H9 (cell line): ENCODE measurements around the gene ARMC10. TPM values are rescaled to one million over a fixed set of nuclear protein-coding genes. Genes with fewer than 3 reads are reported as not detected.
"Not testable (repeated sequence)": the region's sequence is repeated elsewhere in the genome, so short reads cannot be mapped to it uniquely, and the experiment has no call there.

Source experiments
- DNase-seq: peaks from one replicate; pipeline ENCODE4 v3.0.0-alpha.2; 2017
- H2AFZ ChIP-seq: one replicate; pipeline ENCODE4 v1.6.1; 2013; ENCODE audit warnings: mild to moderate bottlenecking, low read length, control low read depth, moderate library complexity
- H2AK5ac ChIP-seq: 2 replicates; pipeline ENCODE4 v1.6.1; 2013; ENCODE audit warnings: low read length, control low read depth, mixed read lengths; ENCODE audit not compliant: insufficient read length
- H2BK120ac ChIP-seq: one replicate; pipeline ENCODE4 v1.6.1; 2013; ENCODE audit warnings: low read depth, mild to moderate bottlenecking, low read length, control low read depth, inconsistent platforms; ENCODE audit not compliant: poor library complexity, severe bottlenecking
- H2BK12ac ChIP-seq: 2 replicates; pipeline ENCODE4 v1.6.1; 2013; ENCODE audit warnings: low read length, control low read depth, mixed read lengths, low read depth; ENCODE audit not compliant: insufficient read length
- H2BK15ac ChIP-seq: 2 replicates; pipeline ENCODE4 v1.6.1; 2013; ENCODE audit warnings: low read depth, low read length, control low read depth
- H2BK20ac ChIP-seq: one replicate; pipeline ENCODE4 v1.6.1; 2013; ENCODE audit warnings: low read depth, mild to moderate bottlenecking, low read length, control low read depth, inconsistent platforms; ENCODE audit not compliant: poor library complexity, severe bottlenecking
- H2BK5ac ChIP-seq: 2 replicates; pipeline ENCODE4 v1.6.1; 2013; ENCODE audit warnings: low read length, control low read depth, mixed read lengths; ENCODE audit not compliant: insufficient read length
- H3K14ac ChIP-seq: 2 replicates; pipeline ENCODE4 v1.6.1; 2013; ENCODE audit warnings: low read length, control low read depth; ENCODE audit not compliant: insufficient read depth
- H3K18ac ChIP-seq: 2 replicates; pipeline ENCODE4 v1.6.1; 2013; ENCODE audit warnings: low read depth, mild to moderate bottlenecking, mixed read lengths, low read length, control low read depth; ENCODE audit not compliant: insufficient read length
- H3K23ac ChIP-seq: 2 replicates; pipeline ENCODE4 v1.6.1; 2013; ENCODE audit warnings: low read length, control low read depth, mixed read lengths, low read depth; ENCODE audit not compliant: insufficient read length
- H3K23me2 ChIP-seq: 2 replicates; pipeline ENCODE4 v1.6.1; 2013; ENCODE audit warnings: low read depth, mild to moderate bottlenecking, mixed read lengths, low read length, control low read depth; ENCODE audit not compliant: insufficient read length, poor library complexity, severe bottlenecking
- H3K27ac ChIP-seq: 2 replicates; pipeline ENCODE4 v1.5.1; 2013; ENCODE audit warnings: low read length, control low read depth, mixed read lengths, low read depth; ENCODE audit not compliant: insufficient read length
- H3K27me3 ChIP-seq: 2 replicates; pipeline ENCODE4 v1.6.1; 2013; ENCODE audit warnings: low read length, control low read depth, inconsistent platforms; ENCODE audit not compliant: insufficient read depth
- H3K4ac ChIP-seq: 2 replicates; pipeline ENCODE4 v1.6.1; 2013; ENCODE audit warnings: low read depth, mild to moderate bottlenecking, control low read depth, inconsistent platforms, low read length, moderate library complexity
- H3K4me1 ChIP-seq: 2 replicates; pipeline ENCODE4 v1.6.1; 2013; ENCODE audit warnings: low read length, control low read depth, inconsistent platforms; ENCODE audit not compliant: insufficient read depth
- H3K4me2 ChIP-seq: 2 replicates; pipeline ENCODE4 v1.6.1; 2013; ENCODE audit warnings: low read length, control low read depth, mixed read lengths; ENCODE audit not compliant: insufficient read length, insufficient read depth
- H3K56ac ChIP-seq: 2 replicates; pipeline ENCODE4 v1.6.1; 2013; ENCODE audit warnings: low read depth, mild to moderate bottlenecking, mixed read lengths, low read length, control low read depth; ENCODE audit not compliant: insufficient read length
- H3K79me1 ChIP-seq: 2 replicates; pipeline ENCODE4 v1.6.1; 2013; ENCODE audit warnings: low read depth, mild to moderate bottlenecking, moderate library complexity, low read length, control low read depth, inconsistent platforms; ENCODE audit not compliant: insufficient read depth, poor library complexity, severe bottlenecking
- H3K79me2 ChIP-seq: 2 replicates; pipeline ENCODE4 v1.6.1; 2013; ENCODE audit warnings: low read length, control low read depth, inconsistent platforms; ENCODE audit not compliant: insufficient read depth
- H3K9ac ChIP-seq: 2 replicates; pipeline ENCODE4 v1.6.1; 2013; ENCODE audit warnings: low read length, control low read depth, mixed read lengths; ENCODE audit not compliant: insufficient read length; ENCODE audit errors: extremely low read depth
- H3K9me3 ChIP-seq: one replicate; pipeline ENCODE4 v1.6.1; 2013; ENCODE audit warnings: low read depth, low read length, inconsistent platforms; ENCODE audit not compliant: control insufficient read depth
- H3T11ph ChIP-seq: one replicate; pipeline ENCODE4 v1.6.1; 2013; ENCODE audit warnings: mild to moderate bottlenecking, low read length, control low read depth, inconsistent platforms
- H4K20me1 ChIP-seq: one replicate; pipeline ENCODE4 v1.6.1; 2013; ENCODE audit not compliant: control insufficient read depth, insufficient read length, insufficient read depth
- H4K5ac ChIP-seq: 2 replicates; pipeline ENCODE4 v1.6.1; 2013; ENCODE audit warnings: low read depth, mild to moderate bottlenecking, mixed read lengths, low read length, control low read depth; ENCODE audit not compliant: insufficient read length
- H4K8ac ChIP-seq: replicated peaks from 2 replicates; pipeline ENCODE4 v1.6.1; 2013; ENCODE audit warnings: low read length, control low read depth, mixed read lengths, low read depth; ENCODE audit not compliant: insufficient read length
- H4K91ac ChIP-seq: 2 replicates; pipeline ENCODE4 v1.6.1; 2013; ENCODE audit warnings: low read depth, mild to moderate bottlenecking, moderate library complexity, mixed read lengths, low read length, control low read depth; ENCODE audit not compliant: insufficient read length
- H3K27ac Mint-ChIP-seq, 3 experiments: 2 replicates in 2 of 3; 3 replicates in 1 of 3; pipeline ENCODE4 v1.8.0; 2020 to 2021; ENCODE audit warnings: mixed read lengths in 3 of 3, mild to moderate bottlenecking in 1 of 3, moderate library complexity in 1 of 3
- H3K27me3 Mint-ChIP-seq: 2 replicates; pipeline ENCODE4 v1.8.0; 2021; ENCODE audit warnings: low read depth, mild to moderate bottlenecking, moderate library complexity, mixed read lengths
- H3K36me3 Mint-ChIP-seq, 3 experiments: 2 replicates in 2 of 3; 3 replicates in 1 of 3; pipeline ENCODE4 v1.8.0; 2020 to 2021; ENCODE audit warnings: low read depth in 3 of 3, mixed read lengths in 3 of 3; ENCODE audit not compliant: insufficient read depth in 1 of 3
- H3K4me1 Mint-ChIP-seq, 2 experiments: 2 replicates each; pipeline ENCODE4 v1.8.0; 2020; ENCODE audit warnings: mixed read lengths in 2 of 2
- H3K4me3 Mint-ChIP-seq, 2 experiments: 2 replicates in 1 of 2; 3 replicates in 1 of 2; pipeline ENCODE4 v1.8.0; 2020 to 2021; ENCODE audit warnings: mild to moderate bottlenecking in 2 of 2, mixed read lengths in 2 of 2, moderate library complexity in 1 of 2
- H3K9me3 Mint-ChIP-seq, 2 experiments: 2 replicates in 1 of 2; 3 replicates in 1 of 2; pipeline ENCODE4 v1.8.0; 2020; ENCODE audit warnings: mild to moderate bottlenecking in 2 of 2, mixed read lengths in 2 of 2, moderate library complexity in 1 of 2
- WGBS: extraction: QIAGEN DNeasy Blood & Tissue Kit; methylation state at CpG from one replicate; pipeline ENCODE4 v1.1.7; 2013; ENCODE audit warnings: missing lambda C conversion rate, low lambda C conversion rate, mixed read lengths; ENCODE audit not compliant: insufficient read length; ENCODE audit errors: extremely low coverage; 5-methylcytosine and 5-hydroxymethylcytosine counted together
- total RNA-seq: library from RNA; stranded (reverse); gene quantifications from 2 replicates; pipeline ENCODE4 v1.2.1, GENCODE V29; 2021
- TF ChIP-seq, protein P1 (sequence below): fragments of 200-600 bp; sonication (generic); conservative IDR thresholded peaks from 3 replicates; pipeline ENCODE4 v1.8.0; 2021; ENCODE audit warnings: antibody characterized with exemption, mild to moderate bottlenecking

ARMC10 gene
- total RNA-seq, 1 experiment from 2014 or later, result 46.8 TPM

DNA sequence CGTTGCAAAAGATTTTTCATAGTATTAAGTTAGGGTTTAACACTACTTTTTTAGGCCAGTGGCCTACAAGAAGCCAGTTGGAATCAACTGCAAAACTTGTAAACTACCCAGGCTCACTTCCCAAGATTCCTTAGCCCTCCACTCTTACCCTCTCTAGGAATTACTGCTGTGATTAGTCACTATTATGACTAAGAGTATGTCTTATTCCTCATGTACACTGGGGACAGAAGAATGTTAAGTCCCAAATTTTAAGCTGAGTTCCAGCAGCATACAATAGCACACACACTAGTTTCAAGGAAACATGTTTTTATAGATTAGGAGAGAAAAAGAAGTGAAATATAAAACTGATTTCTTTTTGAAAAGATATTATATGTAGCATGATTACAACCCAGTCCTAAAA, 43.2 kb upstream of the ARMC10 start:
- DNase-seq, result no peak
- Histone ChIP-seq H3K27ac (no peak overlapping the region), H3K79me2 (no peaks in the 10 kb centered on the region), H2BK15ac (no peak overlapping the region), H2BK12ac (no peak overlapping the region), H3K9me3 (no peaks in the 10 kb centered on the region), H4K20me1 (no peaks in the 10 kb centered on the region), H2AFZ (no peak overlapping the region), H3T11ph (no peak overlapping the region), H3K14ac (no peak overlapping the region), H3K79me1 (no peaks in the 10 kb centered on the region), H3K4me2 (no peak overlapping the region), H2BK120ac (no peak overlapping the region), H2BK20ac (no peak overlapping the region), H3K18ac (no peak overlapping the region), H2BK5ac (no peak overlapping the region), H3K56ac (no peak overlapping the region), H2AK5ac (no peak overlapping the region), H3K23ac (no peak overlapping the region), H3K4ac (no peak overlapping the region), H4K5ac (no peak overlapping the region), H3K23me2 (no peaks in the 10 kb centered on the region), H3K9ac (no peak overlapping the region), H4K8ac (no peak overlapping the region), H3K4me1 (no peaks in the 10 kb centered on the region), H4K91ac (no peak overlapping the region), H3K27me3 (no peaks in the 10 kb centered on the region)
- Mint-ChIP-seq H3K9me3 (peaks cover 3 to 5% of the 10 kb centered on the region in 2 experiments; a peak in 3 of 5 replicates), H3K36me3 (peaks cover 0 to 8% (median 0%) of the 10 kb centered on the region in 3 experiments; a peak in 1 of 7 replicates), H3K27me3 (no peaks in the 10 kb centered on the region), H3K4me3 (no peak overlapping the region), H3K4me1 (no peaks in the 10 kb centered on the region), H3K27ac (no peak overlapping the region)
- TF ChIP-seq, protein P1, sequence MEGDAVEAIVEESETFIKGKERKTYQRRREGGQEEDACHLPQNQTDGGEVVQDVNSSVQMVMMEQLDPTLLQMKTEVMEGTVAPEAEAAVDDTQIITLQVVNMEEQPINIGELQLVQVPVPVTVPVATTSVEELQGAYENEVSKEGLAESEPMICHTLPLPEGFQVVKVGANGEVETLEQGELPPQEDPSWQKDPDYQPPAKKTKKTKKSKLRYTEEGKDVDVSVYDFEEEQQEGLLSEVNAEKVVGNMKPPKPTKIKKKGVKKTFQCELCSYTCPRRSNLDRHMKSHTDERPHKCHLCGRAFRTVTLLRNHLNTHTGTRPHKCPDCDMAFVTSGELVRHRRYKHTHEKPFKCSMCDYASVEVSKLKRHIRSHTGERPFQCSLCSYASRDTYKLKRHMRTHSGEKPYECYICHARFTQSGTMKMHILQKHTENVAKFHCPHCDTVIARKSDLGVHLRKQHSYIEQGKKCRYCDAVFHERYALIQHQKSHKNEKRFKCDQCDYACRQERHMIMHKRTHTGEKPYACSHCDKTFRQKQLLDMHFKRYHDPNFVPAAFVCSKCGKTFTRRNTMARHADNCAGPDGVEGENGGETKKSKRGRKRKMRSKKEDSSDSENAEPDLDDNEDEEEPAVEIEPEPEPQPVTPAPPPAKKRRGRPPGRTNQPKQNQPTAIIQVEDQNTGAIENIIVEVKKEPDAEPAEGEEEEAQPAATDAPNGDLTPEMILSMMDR, result no peak
- WGBS, result 100% methylated on average over 1 of the region's 1 CpG

DNA sequence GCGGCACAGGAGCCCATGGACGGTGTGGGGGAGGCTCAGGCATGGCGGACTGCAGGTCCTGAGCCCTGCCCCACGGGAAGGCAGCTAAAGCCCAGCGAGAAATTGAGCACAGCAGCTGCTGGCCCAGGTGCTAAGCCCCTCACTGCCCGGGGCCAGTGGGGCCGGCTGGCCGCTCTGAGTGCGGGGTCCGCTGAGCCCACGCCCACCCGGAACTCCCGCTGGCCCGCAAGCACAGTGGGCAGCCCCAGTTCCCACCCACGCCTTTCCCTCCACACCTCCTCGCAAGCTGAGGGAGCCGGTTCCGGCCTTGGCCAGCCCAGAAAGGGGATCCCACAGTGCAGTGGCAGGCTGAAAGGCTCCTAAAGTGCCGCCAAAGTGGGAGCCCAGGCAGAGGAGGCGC, 40.6 kb upstream of the ARMC10 start:
- not testable (repeated sequence) for H3K23ac ChIP-seq, H3K9me3 ChIP-seq, H2BK120ac ChIP-seq, H4K91ac ChIP-seq, H3K27me3 Mint-ChIP-seq, H4K20me1 ChIP-seq, H3K4me3 Mint-ChIP-seq, H3K9ac ChIP-seq, H3K79me2 ChIP-seq, H3K4me2 ChIP-seq, H3T11ph ChIP-seq, H2BK5ac ChIP-seq, H4K5ac ChIP-seq, H3K23me2 ChIP-seq, H3K79me1 ChIP-seq, H3K27ac ChIP-seq, H3K4ac ChIP-seq, H2BK15ac ChIP-seq, H3K27ac Mint-ChIP-seq, H3K4me1 ChIP-seq, H3K9me3 Mint-ChIP-seq, H3K18ac ChIP-seq, H2AK5ac ChIP-seq, H2BK20ac ChIP-seq, H3K14ac ChIP-seq, H2AFZ ChIP-seq, H3K56ac ChIP-seq, H2BK12ac ChIP-seq, DNase-seq, H3K27me3 ChIP-seq, H4K8ac ChIP-seq
- no CpG with 5 or more reads among the region's 20 CpGs for WGBS
- peaks cover 11 to 12% of the 10 kb centered on the region in 2 experiments for H3K4me1 Mint-ChIP-seq
- H3K36me3 Mint-ChIP-seq, result peaks cover 0 to 17% (median 9%) of the 10 kb centered on the region in 3 experiments; a peak in 4 of 7 replicates
